Activated T-helper 17 cell treated with anti-CD3 and anti-CD28 coated beads, Interleukin-2, amount 50 U/mL, for 72 hours (primary cell): ENCODE results near the gene ZNF200. TPM values are rescaled to one million over a fixed set of nuclear protein-coding genes. Genes with fewer than 3 reads are reported as not detected.
"Not testable (repeated sequence)": the region's sequence is repeated elsewhere in the genome, so short reads cannot be mapped to it uniquely, and the experiment has no call there.

Source experiments
- ATAC-seq: fragments of 150-1000 bp; cut with Tn5 transposase; replicated peaks from 2 replicates; pipeline ENCODE4 v1.10.0; 2021; ENCODE audit warnings: mild to moderate bottlenecking, moderate library complexity
- H3K27ac Mint-ChIP-seq: one replicate; pipeline ENCODE4 v1.8.0; 2022; ENCODE audit warnings: mixed read lengths
- H3K27me3 Mint-ChIP-seq: one replicate; pipeline ENCODE4 v1.8.0; 2022; ENCODE audit warnings: mixed read lengths
- H3K36me3 Mint-ChIP-seq: one replicate; pipeline ENCODE4 v1.8.0; 2022; ENCODE audit warnings: low read depth, mild to moderate bottlenecking, mixed read lengths
- H3K4me1 Mint-ChIP-seq: one replicate; pipeline ENCODE4 v1.8.0; 2022; ENCODE audit warnings: mixed read lengths
- H3K4me3 Mint-ChIP-seq: one replicate; pipeline ENCODE4 v1.8.0; 2022; ENCODE audit warnings: mild to moderate bottlenecking, mixed read lengths
- H3K9me3 Mint-ChIP-seq: one replicate; pipeline ENCODE4 v1.8.0; 2022; ENCODE audit warnings: mixed read lengths
- total RNA-seq, 2 donors: library from RNA; stranded (reverse); gene quantifications; one replicate each; pipeline ENCODE4 v1.2.3, GENCODE V29; 2022

Gene ZNF200
- total RNA-seq, 2 donors from 2014 or later, result 14.6 to 23.2 TPM

DNA sequence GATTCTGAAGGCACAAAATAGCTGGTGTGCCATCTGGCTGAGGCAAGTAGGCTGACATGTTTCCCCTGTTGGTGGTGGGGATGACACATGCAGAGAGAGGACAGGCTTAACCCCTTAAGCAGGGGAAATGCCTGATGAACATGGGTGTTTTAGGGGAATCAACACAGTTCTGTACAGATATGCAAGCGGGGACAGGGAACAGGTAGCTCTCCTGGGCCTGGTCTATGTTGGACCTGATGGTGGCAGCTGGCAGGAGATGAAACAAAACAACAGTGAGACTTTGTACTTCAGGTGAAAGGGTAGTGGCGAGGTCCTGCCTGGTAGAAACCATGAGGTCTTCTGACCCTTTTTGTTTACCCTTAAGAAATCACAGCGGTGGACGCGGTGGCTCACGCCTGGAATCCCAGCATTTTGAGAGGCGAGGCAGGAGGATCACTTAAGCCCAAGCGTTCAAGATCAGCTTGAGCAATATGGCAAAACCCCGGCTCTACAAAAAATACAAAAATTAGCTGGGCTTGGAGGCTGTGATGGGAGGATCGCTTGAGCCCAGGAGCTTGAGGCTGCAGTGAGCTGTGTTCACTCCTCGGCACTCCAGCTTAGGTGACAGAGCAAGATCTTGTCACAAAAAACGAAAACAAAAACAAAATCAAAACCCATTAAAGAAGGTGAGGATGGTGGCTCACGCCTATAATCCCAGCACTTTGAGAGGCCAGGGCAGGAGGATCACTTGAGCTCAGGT lies 36.5 kb downstream of the ZNF200 start:
- Mint-ChIP-seq H3K36me3 (no peaks in the 10 kb centered on the region), H3K9me3 (no peaks in the 10 kb centered on the region), H3K4me3 (no peak overlapping the region), H3K4me1 (no peaks in the 10 kb centered on the region), H3K27ac (no peak overlapping the region), H3K27me3 (peaks cover 16% of the 10 kb centered on the region)
- no peak for ATAC-seq

- H3K27me3 Mint-ChIP-seq, result peaks cover 16% of the 10 kb centered on the region
- H3K4me1 Mint-ChIP-seq, H3K36me3 Mint-ChIP-seq, ATAC-seq, H3K9me3 Mint-ChIP-seq, H3K4me3 Mint-ChIP-seq, H3K27ac Mint-ChIP-seq: not testable (repeated sequence)
Observed at GRCh38 chr16:3197694-3198333, 37.1 kb downstream of the ZNF200 start.

GRCh38 chr16:3195975-3196374 lies 39.0 kb downstream of the ZNF200 start:
- Mint-ChIP-seq H3K4me3 (no peak overlapping the region), H3K9me3 (no peaks in the 10 kb centered on the region), H3K27me3 (peaks cover 18% of the 10 kb centered on the region), H3K36me3 (peaks cover 7% of the 10 kb centered on the region), H3K27ac (no peak overlapping the region), H3K4me1 (no peaks in the 10 kb centered on the region)
- ATAC-seq, result no peak

DNA sequence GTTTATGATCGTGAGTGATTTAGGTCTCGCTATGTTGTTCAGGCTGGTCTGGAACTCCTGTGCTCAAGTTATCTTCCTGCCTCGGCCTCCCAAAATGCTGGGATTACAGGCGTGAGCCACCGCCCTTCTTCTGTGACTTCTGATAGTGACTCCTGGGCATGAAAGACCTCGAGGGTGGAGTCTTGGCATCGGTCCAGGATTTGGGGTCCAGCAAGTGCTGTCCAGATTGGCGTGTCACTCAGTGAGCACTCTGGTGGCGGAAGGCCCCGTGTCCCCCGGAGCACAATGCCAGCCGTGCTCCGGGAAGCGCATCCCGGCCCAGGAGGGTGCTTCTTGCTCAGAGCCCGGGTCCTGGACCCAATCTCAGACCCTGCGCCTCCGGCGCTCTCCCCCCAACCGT lies 40.2 kb downstream of the ZNF200 start:
- Mint-ChIP-seq H3K27ac (no peak overlapping the region), H3K4me3 (no peak overlapping the region), H3K36me3 (peaks cover 19% of the 10 kb centered on the region), H3K27me3 (peaks cover 29% of the 10 kb centered on the region), H3K4me1 (peaks cover 3% of the 10 kb centered on the region), H3K9me3 (no peaks in the 10 kb centered on the region)
- ATAC-seq, result no peak

DNA sequence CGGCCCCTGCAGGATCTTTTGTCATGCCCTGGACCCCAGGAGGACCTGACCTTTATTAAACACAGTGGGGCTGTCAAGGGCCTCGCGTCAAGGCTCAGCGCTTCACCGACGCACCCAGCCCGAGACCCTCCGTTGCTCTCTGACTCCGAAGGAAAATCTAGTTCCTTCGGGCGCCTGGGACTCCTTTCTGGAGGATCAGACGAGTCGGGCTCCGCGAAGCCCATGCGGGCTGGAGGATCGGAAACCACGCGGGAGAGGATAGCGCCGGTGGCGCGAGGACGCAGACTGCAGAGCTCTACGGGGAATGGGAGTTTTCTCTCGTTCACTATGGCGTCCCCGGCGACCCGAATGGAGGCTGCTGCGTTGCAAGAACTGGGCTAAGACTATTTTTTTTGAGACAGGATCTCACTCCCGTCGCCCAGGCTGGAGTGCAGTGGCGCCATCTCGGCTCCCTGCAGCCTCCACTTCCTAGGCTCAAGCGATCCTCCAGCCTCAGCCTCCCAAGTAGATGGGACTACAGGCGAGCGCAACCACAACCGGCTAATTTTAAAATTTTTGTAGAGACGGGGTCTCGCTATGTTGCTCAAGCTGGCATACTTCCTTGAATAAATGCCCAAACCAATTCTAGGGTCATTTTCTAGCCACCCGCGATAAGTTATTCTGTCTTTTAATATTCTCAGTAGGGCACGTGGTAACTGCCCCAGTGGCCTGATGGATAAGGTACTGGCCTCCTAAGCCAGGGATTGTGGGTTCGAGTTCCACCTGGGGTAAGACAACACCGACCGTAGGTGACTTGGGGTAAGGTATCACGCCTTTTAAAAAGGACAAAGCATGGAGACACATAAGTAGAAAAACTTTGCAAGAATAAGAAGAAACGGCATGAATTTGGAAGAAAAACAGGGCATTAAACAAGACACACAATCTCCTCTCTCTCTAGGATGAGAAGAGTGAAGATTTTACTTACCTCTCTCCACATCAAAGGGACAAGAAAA lies 41.4 kb downstream of the ZNF200 start:
- Mint-ChIP-seq H3K4me3 (no peak overlapping the region), H3K4me1 (peaks cover 6% of the 10 kb centered on the region), H3K36me3 (peaks cover 26% of the 10 kb centered on the region), H3K27ac (no peak overlapping the region), H3K9me3 (no peaks in the 10 kb centered on the region), H3K27me3 (peaks cover 32% of the 10 kb centered on the region)
- ATAC-seq, result no peak

DNA sequence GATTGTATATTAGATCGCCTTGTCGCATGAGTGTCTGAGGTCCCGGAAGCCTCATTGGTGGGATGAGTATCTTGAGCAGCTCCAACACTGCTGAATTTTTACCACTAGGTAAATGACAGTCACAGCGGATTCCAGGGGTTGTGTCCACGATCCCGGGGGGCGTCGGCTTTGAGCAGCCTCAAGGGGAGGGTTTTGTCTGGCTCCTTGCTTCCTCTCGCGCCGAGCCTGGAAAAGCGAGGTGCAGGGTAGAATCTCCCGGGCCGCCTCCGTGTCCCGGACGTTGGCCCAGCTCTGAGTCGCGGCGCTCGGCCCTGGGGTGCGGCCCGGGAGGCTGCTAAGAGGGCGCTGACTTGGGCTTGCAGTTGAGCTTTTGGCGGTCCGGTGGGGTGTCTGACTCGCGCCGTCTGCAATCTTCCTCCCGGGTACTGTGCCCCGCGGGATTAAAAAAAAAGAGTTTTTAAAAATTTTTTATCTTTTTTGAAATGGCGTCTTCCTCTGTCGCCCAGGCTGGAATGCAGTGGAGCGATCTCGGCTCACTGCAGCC lies 42.4 kb downstream of the ZNF200 start:
- H3K36me3 Mint-ChIP-seq, result peaks cover 34% of the 10 kb centered on the region
- H3K4me3 Mint-ChIP-seq, result no peak overlapping the region
- H3K27me3 Mint-ChIP-seq, result peaks cover 38% of the 10 kb centered on the region
- ATAC-seq, result no peak
- H3K27ac Mint-ChIP-seq, result no peak overlapping the region
- H3K4me1 Mint-ChIP-seq, result peaks cover 13% of the 10 kb centered on the region
- no peaks in the 10 kb centered on the region for H3K9me3 Mint-ChIP-seq

- H3K4me3 Mint-ChIP-seq, result peak overlapping the region; percentile 80
- H3K4me1 Mint-ChIP-seq, result peaks cover 15% of the 10 kb centered on the region
- H3K9me3 Mint-ChIP-seq, result no peaks in the 10 kb centered on the region
- peak overlapping the region; percentile 56 for H3K27ac Mint-ChIP-seq
- peaks cover 45% of the 10 kb centered on the region for H3K27me3 Mint-ChIP-seq
- no peak for ATAC-seq
- peaks cover 35% of the 10 kb centered on the region for H3K36me3 Mint-ChIP-seq
Observed at GRCh38 chr16:3190949-3191353, 44.0 kb downstream of the ZNF200 start.

DNA sequence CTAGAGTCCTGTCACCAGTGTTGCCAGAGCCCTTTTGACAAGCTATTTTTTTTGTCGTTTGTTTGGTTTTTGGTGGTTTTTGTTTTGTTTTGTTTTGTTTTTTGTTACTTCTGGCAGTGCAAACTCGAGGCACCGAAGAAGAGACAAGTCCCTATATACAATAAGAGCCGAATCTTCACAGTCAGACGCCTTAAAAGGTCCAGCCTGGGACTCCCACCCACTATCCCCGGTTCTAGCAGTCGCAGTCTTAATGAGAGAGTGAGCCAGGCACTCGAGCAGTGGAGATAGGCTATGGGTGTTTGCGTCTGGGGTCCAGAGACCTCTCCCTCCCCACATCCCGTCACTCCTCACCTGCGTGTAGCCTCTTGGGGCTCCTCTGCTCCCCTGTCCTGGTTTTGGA lies 45.1 kb downstream of the ZNF200 start:
- H3K9me3 Mint-ChIP-seq, result no peaks in the 10 kb centered on the region
- peaks cover 15% of the 10 kb centered on the region for H3K4me1 Mint-ChIP-seq
- no peak for ATAC-seq
- H3K4me3 Mint-ChIP-seq, result peak overlapping the region; percentile 80
- peaks cover 49% of the 10 kb centered on the region for H3K27me3 Mint-ChIP-seq
- H3K36me3 Mint-ChIP-seq, result peaks cover 35% of the 10 kb centered on the region
- H3K27ac Mint-ChIP-seq, result peak overlapping the region; percentile 72

DNA sequence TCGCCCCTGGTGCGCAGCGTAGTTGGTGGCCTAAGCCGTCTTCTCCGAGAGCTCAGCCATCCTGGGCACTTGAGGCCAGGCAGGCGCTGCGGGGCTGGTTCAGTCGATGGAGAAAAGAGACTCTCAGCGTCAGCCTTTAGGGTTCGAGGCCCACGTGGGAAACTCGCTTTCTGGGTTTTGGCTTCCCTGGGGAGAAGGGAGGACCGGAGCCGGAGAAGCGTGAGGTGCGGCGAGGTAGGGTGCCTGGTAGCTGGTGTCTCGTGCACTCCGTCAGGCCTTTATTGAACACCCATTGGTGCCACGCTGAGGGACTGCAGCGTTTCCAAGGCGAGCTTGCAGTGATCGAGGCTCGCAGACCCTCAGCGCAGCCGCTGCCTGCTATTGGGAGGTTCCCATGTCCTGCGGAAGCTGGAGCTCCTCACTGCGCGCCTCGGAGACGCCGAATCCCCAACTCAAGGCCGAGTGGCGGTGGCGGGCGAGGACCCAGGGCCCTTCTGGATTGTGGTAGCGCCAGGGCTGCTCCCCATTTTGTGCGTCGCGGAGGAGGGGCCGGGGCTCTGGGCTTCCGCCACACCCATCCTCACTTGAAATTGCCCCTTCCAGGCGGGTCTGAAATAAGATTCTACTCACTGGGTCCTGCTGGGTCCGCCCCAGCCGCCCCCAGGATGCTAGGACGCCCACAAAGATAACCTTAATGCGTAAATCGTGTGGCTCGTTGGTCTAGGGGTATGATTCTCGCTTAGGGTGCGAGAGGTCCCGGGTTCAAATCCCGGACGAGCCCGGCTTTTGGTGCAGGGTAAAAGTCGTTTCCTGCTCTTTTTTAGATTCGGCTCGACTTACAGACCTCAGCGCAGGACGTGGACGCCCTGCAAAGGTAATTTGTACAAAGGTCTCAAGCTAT lies 45.8 kb downstream of the ZNF200 start:
- peak overlapping the region; percentile 80 for H3K4me3 Mint-ChIP-seq
- H3K27me3 Mint-ChIP-seq, result peaks cover 45% of the 10 kb centered on the region
- no peaks in the 10 kb centered on the region for H3K9me3 Mint-ChIP-seq
- H3K36me3 Mint-ChIP-seq, result peaks cover 37% of the 10 kb centered on the region
- H3K4me1 Mint-ChIP-seq, result peaks cover 17% of the 10 kb centered on the region
- peak; percentile 46 for ATAC-seq
- H3K27ac Mint-ChIP-seq, result peak overlapping the region; percentile 72

DNA sequence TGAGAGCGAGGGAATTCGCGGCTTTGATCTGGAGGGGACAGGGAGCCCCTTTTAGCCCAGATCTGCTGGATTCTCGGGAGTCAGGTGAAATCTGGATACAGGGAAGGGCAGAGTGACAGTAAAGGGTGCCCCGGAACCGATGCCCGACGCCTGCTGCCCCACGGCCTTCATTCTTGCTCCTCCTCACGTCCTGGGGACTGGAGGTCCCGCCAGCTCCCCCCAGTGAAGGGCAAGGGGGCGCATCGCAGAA lies 46.4 kb downstream of the ZNF200 start:
- H3K4me3 Mint-ChIP-seq, result peak overlapping the region; percentile 80
- H3K27me3 Mint-ChIP-seq, result peaks cover 45% of the 10 kb centered on the region
- ATAC-seq, result no peak
- peaks cover 23% of the 10 kb centered on the region for H3K4me1 Mint-ChIP-seq
- no peaks in the 10 kb centered on the region for H3K9me3 Mint-ChIP-seq
- no peak overlapping the region for H3K27ac Mint-ChIP-seq
- peaks cover 43% of the 10 kb centered on the region for H3K36me3 Mint-ChIP-seq

- peaks cover 26% of the 10 kb centered on the region for H3K4me1 Mint-ChIP-seq
- peaks cover 48% of the 10 kb centered on the region for H3K36me3 Mint-ChIP-seq
- peak within 1 kb of the TSS; percentile 97 for H3K27ac Mint-ChIP-seq
- H3K27me3 Mint-ChIP-seq, result peaks cover 50% of the 10 kb centered on the region
- H3K4me3 Mint-ChIP-seq, result peak within 1 kb of the TSS; percentile 80
- no peaks in the 10 kb centered on the region for H3K9me3 Mint-ChIP-seq
- ATAC-seq, result peak; percentile 73
Observed at GRCh38 chr16:3187798-3188674, 46.9 kb downstream of the ZNF200 start, which contains the start of gene OR1F1. Gene OR1F1, plus strand, starts transcription at chr16:3188204.

- H3K4me1 Mint-ChIP-seq, result peaks cover 26% of the 10 kb centered on the region
- H3K4me3 Mint-ChIP-seq, result peak overlapping the region; percentile 80
- H3K27ac Mint-ChIP-seq, result peak overlapping the region; percentile 97
- peaks cover 57% of the 10 kb centered on the region for H3K36me3 Mint-ChIP-seq
- no peak for ATAC-seq
- peaks cover 54% of the 10 kb centered on the region for H3K27me3 Mint-ChIP-seq
- no peaks in the 10 kb centered on the region for H3K9me3 Mint-ChIP-seq
Observed at GRCh38 chr16:3186946-3187690, 47.8 kb downstream of the ZNF200 start.
